Liver (tissue), 9 donors: ENCODE results near the gene INSM1. TPM values are rescaled to one million over a fixed set of nuclear protein-coding genes. Genes with fewer than 3 reads are reported as not detected.

Experiments
- DNase-seq: peaks from one replicate; pipeline ENCODE4 v3.0.0-alpha.2; 2017; ENCODE audit warnings: low spot score
- H3K27ac ChIP-seq, 2 donors: one replicate each; pipeline ENCODE4 v1.7.0; 2013; ENCODE audit warnings: inconsistent platforms in 2 of 2, low read length in 2 of 2, control low read depth in 1 of 2, low read depth in 1 of 2, mild to moderate bottlenecking in 1 of 2
- H3K27me3 ChIP-seq, 4 donors: one replicate each; pipeline versions ENCODE4 v1.6.1 to v1.7.0; 2013; ENCODE audit warnings: low read length in 3 of 4, inconsistent platforms in 1 of 4, mild to moderate bottlenecking in 1 of 4, moderate library complexity in 1 of 4; ENCODE audit not compliant: control insufficient read depth in 4 of 4, insufficient read depth in 4 of 4
- H3K36me3 ChIP-seq, 4 donors: one replicate each; pipeline versions ENCODE4 v1.6.1 to v1.7.0; 2013; ENCODE audit warnings: low read length in 3 of 4, mild to moderate bottlenecking in 3 of 4, low read depth in 1 of 4, moderate library complexity in 1 of 4; ENCODE audit not compliant: control insufficient read depth in 4 of 4, insufficient read depth in 3 of 4
- H3K4me1 ChIP-seq, 4 donors: one replicate each; pipeline versions ENCODE4 v1.6.1 to v1.7.0; 2013; ENCODE audit warnings: low read length in 3 of 4, mild to moderate bottlenecking in 3 of 4, moderate library complexity in 1 of 4; ENCODE audit not compliant: control insufficient read depth in 4 of 4, insufficient read depth in 4 of 4
- H3K4me3 ChIP-seq, 3 donors: one replicate each; pipeline versions ENCODE4 v1.6.1 to v1.7.0; 2013; ENCODE audit warnings: low read length in 3 of 3, control low read depth in 1 of 3, low read depth in 1 of 3, mild to moderate bottlenecking in 1 of 3
- H3K9ac ChIP-seq, 2 donors: one replicate each; pipeline ENCODE4 v1.7.0; 2013; ENCODE audit warnings: low read length in 2 of 2, mild to moderate bottlenecking in 2 of 2, moderate library complexity in 2 of 2, control low read depth in 1 of 2, low read depth in 1 of 2
- H3K9me3 ChIP-seq, 4 donors: one replicate each; pipeline versions ENCODE4 v1.6.1 to v1.7.0; 2013; ENCODE audit warnings: low read length in 3 of 4; ENCODE audit not compliant: control insufficient read depth in 4 of 4
- EGR1 ChIP-seq, 2 donors: IDR thresholded peaks; 2 replicates each; pipeline ENCODE4 v1.6.1; 2016 to 2018; ENCODE audit warnings: antibody characterized with exemption in 2 of 2, low read depth in 2 of 2
- FOXA1 ChIP-seq: IDR thresholded peaks from 2 replicates; pipeline ENCODE4 v1.6.1; 2016; ENCODE audit warnings: antibody characterized with exemption
- FOXA2 ChIP-seq: IDR thresholded peaks from 2 replicates; pipeline ENCODE4 v1.6.1; 2016; ENCODE audit warnings: antibody characterized with exemption
- GABPA ChIP-seq, 2 donors: IDR thresholded peaks in 1 of 2; conservative IDR thresholded peaks in 1 of 2; 2 replicates each; pipeline ENCODE4 v1.6.1; 2016; ENCODE audit warnings: antibody characterized with exemption in 2 of 2, mild to moderate bottlenecking in 1 of 2, moderate library complexity in 1 of 2
- HNF4A ChIP-seq, 2 donors: conservative IDR thresholded peaks; 2 replicates each; pipeline ENCODE4 v1.6.1; 2016; ENCODE audit warnings: antibody characterized with exemption in 2 of 2, mild to moderate bottlenecking in 2 of 2
- HNF4G ChIP-seq: IDR thresholded peaks from 2 replicates; pipeline ENCODE4 v1.6.1; 2016; ENCODE audit warnings: antibody characterized with exemption
- JUND ChIP-seq, 2 donors: IDR thresholded peaks; 2 replicates each; pipeline ENCODE4 v1.6.1; 2016; ENCODE audit warnings: antibody characterized with exemption in 2 of 2
- RAD21 ChIP-seq, 2 donors: IDR thresholded peaks; 2 replicates each; pipeline ENCODE4 v1.6.1; 2016; ENCODE audit warnings: antibody characterized with exemption in 2 of 2, mild to moderate bottlenecking in 2 of 2
- RXRA ChIP-seq, 2 donors: IDR thresholded peaks; 2 replicates each; pipeline ENCODE4 v1.6.1; 2017 to 2018; ENCODE audit warnings: antibody characterized with exemption in 2 of 2, mild to moderate bottlenecking in 1 of 2
- SP1 ChIP-seq: IDR thresholded peaks from 2 replicates; pipeline ENCODE4 v1.6.1; 2018; ENCODE audit warnings: antibody characterized with exemption, mild to moderate bottlenecking
- TAF1 ChIP-seq: conservative IDR thresholded peaks from 2 replicates; pipeline ENCODE4 v1.6.1; 2016; ENCODE audit warnings: antibody characterized with exemption, mild to moderate bottlenecking
- YY1 ChIP-seq: IDR thresholded peaks from 2 replicates; pipeline ENCODE4 v1.6.1; 2016; ENCODE audit warnings: antibody characterized with exemption, mild to moderate bottlenecking
- WGBS: extraction: QIAGEN DNeasy Blood & Tissue Kit; methylation state at CpG from one replicate; pipeline ENCODE4 v1.1.7; 2013; 5-methylcytosine and 5-hydroxymethylcytosine counted together
- polyA plus RNA-seq, 2 donors: library from polyadenylated mRNA; stranded (reverse) in 1 of 2; unstranded in 1 of 2; fragments of 200-250 nt in 1 of 2; fragments of >200 nt in 1 of 2; fragmentation: Nextera tagmentation in 1 of 2; extraction: Ambion mirVana in 1 of 2; gene quantifications; one replicate each; pipeline versions ENCODE4 v1.2.1 to v1.2.3, GENCODE V29; 2013 to 2015
- total RNA-seq, 2 donors: library from RNA; depleted of rRNA; stranded (reverse); fragments of >200 nt; gene quantifications; one replicate each; pipeline ENCODE4 v1.2.3, GENCODE V29; 2014
- TF ChIP-seq, protein P1 (sequence below): IDR thresholded peaks from 2 replicates; pipeline ENCODE4 v1.6.1; 2016; ENCODE audit warnings: antibody characterized with exemption
- TF ChIP-seq, protein P2 (sequence below): IDR thresholded peaks from 2 replicates; pipeline ENCODE4 v1.6.1; 2016; ENCODE audit warnings: antibody characterized with exemption, mild to moderate bottlenecking
- TF ChIP-seq, protein P3 (sequence below): IDR thresholded peaks from 2 replicates; pipeline ENCODE4 v1.6.1; 2016; ENCODE audit warnings: antibody characterized with exemption
- TF ChIP-seq, protein P4 (sequence below): fragments of 150-350 bp; IDR thresholded peaks from 2 replicates; pipeline ENCODE4 v1.5.1; 2017; ENCODE audit warnings: improper control_type of control experiment, low read depth, low read length; ENCODE audit not compliant: missing input control
- donor health status: healthy.
- donor health status: healthy.
- donor health status: healthy.
- donor health status: healthy.
- donor health status: healthy.

Gene INSM1
- total and polyA plus RNA-seq, 4 donors, result not detected

DNA sequence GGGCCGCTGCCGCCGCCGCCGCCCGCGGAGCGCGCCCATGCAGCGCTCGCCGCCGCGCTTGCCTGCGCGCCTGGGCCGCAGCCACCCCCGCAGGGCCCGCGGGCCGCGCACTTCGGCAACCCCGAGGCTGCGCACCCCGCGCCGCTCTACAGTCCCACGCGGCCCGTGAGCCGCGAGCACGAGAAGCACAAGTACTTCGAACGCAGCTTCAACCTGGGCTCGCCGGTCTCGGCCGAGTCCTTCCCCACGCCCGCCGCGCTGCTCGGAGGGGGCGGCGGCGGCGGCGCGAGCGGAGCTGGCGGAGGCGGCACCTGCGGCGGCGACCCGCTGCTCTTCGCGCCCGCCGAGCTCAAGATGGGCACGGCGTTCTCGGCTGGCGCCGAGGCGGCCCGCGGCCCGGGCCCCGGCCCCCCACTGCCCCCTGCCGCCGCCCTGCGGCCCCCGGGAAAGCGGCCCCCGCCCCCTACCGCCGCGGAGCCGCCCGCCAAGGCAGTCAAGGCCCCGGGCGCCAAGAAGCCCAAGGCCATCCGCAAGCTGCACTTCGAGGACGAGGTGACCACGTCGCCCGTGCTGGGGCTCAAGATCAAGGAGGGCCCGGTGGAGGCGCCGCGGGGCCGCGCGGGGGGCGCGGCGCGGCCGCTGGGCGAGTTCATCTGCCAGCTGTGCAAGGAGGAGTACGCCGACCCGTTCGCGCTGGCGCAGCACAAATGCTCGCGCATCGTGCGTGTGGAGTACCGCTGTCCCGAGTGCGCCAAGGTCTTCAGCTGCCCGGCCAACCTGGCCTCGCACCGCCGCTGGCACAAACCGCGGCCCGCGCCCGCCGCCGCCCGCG is 730 bp downstream of the INSM1 start:
- H3K9me3 ChIP-seq, result no peaks in the 10 kb centered on the region
- no peak overlapping the region for H3K9ac ChIP-seq
- 2% methylated on average over 130 of the region's 130 CpGs for WGBS
- no peak overlapping the region for H3K27ac ChIP-seq
- peak overlapping the region in 1 of 3 donors; percentile 52 for H3K4me3 ChIP-seq
- DNase-seq, result no peak
- TF ChIP-seq FOXA1, result no peak
- no peaks in the 10 kb centered on the region for H3K36me3 ChIP-seq
- peaks cover 0 to 43% (median 19%) of the 10 kb centered on the region in 4 donors for H3K27me3 ChIP-seq
- peaks cover 22 to 42% (median 27%) of the 10 kb centered on the region in 4 donors for H3K4me1 ChIP-seq

DNA sequence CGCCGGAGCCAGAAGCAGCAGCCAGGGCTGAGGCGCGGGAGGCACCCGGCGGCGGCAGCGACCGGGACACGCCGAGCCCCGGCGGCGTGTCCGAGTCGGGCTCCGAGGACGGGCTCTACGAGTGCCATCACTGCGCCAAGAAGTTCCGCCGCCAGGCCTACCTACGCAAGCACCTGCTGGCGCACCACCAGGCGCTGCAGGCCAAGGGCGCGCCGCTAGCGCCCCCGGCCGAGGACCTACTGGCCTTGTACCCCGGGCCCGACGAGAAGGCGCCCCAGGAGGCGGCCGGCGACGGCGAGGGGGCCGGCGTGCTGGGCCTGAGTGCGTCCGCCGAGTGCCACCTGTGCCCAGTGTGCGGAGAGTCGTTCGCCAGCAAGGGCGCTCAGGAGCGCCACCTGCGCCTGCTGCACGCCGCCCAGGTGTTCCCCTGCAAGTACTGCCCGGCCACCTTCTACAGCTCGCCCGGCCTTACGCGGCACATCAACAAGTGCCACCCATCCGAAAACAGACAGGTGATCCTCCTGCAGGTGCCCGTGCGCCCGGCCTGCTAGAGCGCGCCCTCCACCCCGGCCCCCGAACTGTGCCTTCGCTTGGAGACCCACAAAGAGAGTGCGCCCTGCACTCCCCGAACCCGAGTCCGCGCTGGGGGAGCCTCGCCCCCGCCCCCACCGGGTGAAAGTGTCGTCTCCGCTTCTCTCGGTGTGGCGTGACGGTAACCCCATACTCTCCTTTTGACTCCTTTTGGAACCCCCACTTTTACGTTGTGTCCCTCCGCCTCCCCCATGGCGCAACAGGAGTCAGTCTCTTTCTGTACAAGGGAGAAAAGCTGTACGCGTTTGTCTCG is 1.6 kb downstream of the INSM1 start:
- Histone ChIP-seq H3K27ac (no peak overlapping the region), H3K4me1 (peaks cover 20 to 33% (median 23%) of the 10 kb centered on the region in 4 donors), H3K9me3 (no peaks in the 10 kb centered on the region), H3K9ac (no peak overlapping the region), H3K36me3 (no peaks in the 10 kb centered on the region), H3K4me3 (peak overlapping the region in 1 of 3 donors; percentile 52), H3K27me3 (peaks cover 0 to 43% (median 21%) of the 10 kb centered on the region in 4 donors)
- TF ChIP-seq HNF4G (no peak), FOXA2 (no peak), JUND (IDR thresholded peaks at IDR 0.05) (no peak), FOXA1 (no peak), RXRA (IDR thresholded peaks at IDR 0.05) (no peak), GABPA (IDR thresholded peaks at IDR 0.05 in 1 of 2, conservative IDR thresholded peaks at IDR 0.05 in 1 of 2) (no peak), EGR1 (IDR thresholded peaks at IDR 0.05; ENCODE audit: low read depth in 2 of 2) (no peak), SP1 (no peak), HNF4A (conservative IDR thresholded peaks at IDR 0.05) (no peak), RAD21 (IDR thresholded peaks at IDR 0.05) (no peak), TAF1 (no peak), YY1 (no peak)
- TF ChIP-seq, protein P1, sequence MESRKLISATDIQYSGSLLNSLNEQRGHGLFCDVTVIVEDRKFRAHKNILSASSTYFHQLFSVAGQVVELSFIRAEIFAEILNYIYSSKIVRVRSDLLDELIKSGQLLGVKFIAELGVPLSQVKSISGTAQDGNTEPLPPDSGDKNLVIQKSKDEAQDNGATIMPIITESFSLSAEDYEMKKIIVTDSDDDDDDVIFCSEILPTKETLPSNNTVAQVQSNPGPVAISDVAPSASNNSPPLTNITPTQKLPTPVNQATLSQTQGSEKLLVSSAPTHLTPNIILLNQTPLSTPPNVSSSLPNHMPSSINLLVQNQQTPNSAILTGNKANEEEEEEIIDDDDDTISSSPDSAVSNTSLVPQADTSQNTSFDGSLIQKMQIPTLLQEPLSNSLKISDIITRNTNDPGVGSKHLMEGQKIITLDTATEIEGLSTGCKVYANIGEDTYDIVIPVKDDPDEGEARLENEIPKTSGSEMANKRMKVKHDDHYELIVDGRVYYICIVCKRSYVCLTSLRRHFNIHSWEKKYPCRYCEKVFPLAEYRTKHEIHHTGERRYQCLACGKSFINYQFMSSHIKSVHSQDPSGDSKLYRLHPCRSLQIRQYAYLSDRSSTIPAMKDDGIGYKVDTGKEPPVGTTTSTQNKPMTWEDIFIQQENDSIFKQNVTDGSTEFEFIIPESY, result no peak
- TF ChIP-seq, protein P2, sequence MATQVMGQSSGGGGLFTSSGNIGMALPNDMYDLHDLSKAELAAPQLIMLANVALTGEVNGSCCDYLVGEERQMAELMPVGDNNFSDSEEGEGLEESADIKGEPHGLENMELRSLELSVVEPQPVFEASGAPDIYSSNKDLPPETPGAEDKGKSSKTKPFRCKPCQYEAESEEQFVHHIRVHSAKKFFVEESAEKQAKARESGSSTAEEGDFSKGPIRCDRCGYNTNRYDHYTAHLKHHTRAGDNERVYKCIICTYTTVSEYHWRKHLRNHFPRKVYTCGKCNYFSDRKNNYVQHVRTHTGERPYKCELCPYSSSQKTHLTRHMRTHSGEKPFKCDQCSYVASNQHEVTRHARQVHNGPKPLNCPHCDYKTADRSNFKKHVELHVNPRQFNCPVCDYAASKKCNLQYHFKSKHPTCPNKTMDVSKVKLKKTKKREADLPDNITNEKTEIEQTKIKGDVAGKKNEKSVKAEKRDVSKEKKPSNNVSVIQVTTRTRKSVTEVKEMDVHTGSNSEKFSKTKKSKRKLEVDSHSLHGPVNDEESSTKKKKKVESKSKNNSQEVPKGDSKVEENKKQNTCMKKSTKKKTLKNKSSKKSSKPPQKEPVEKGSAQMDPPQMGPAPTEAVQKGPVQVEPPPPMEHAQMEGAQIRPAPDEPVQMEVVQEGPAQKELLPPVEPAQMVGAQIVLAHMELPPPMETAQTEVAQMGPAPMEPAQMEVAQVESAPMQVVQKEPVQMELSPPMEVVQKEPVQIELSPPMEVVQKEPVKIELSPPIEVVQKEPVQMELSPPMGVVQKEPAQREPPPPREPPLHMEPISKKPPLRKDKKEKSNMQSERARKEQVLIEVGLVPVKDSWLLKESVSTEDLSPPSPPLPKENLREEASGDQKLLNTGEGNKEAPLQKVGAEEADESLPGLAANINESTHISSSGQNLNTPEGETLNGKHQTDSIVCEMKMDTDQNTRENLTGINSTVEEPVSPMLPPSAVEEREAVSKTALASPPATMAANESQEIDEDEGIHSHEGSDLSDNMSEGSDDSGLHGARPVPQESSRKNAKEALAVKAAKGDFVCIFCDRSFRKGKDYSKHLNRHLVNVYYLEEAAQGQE, result no peak
- TF ChIP-seq, protein P3, sequence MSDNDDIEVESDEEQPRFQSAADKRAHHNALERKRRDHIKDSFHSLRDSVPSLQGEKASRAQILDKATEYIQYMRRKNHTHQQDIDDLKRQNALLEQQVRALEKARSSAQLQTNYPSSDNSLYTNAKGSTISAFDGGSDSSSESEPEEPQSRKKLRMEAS, result no peak
- TF ChIP-seq, protein P4, sequence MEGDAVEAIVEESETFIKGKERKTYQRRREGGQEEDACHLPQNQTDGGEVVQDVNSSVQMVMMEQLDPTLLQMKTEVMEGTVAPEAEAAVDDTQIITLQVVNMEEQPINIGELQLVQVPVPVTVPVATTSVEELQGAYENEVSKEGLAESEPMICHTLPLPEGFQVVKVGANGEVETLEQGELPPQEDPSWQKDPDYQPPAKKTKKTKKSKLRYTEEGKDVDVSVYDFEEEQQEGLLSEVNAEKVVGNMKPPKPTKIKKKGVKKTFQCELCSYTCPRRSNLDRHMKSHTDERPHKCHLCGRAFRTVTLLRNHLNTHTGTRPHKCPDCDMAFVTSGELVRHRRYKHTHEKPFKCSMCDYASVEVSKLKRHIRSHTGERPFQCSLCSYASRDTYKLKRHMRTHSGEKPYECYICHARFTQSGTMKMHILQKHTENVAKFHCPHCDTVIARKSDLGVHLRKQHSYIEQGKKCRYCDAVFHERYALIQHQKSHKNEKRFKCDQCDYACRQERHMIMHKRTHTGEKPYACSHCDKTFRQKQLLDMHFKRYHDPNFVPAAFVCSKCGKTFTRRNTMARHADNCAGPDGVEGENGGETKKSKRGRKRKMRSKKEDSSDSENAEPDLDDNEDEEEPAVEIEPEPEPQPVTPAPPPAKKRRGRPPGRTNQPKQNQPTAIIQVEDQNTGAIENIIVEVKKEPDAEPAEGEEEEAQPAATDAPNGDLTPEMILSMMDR, result no peak
- 2% methylated on average over 86 of the region's 86 CpGs for WGBS
- no peak for DNase-seq
